ENCODE data around the gene BFSP1. TPM values are rescaled to one million over a fixed set of nuclear protein-coding genes. Genes with fewer than 3 reads are reported as not detected.

The BFSP1 gene
- total RNA-seq, 4 donors from 2014 or later, result 1.5 to 5.1 (median 3.1) TPM

GRCh38 chr20:17560344-17561074 lies 29.3 kb upstream of the BFSP1 start:
- no peaks in the 10 kb centered on the region for H3K27me3 ChIP-seq
- H3K36me3 ChIP-seq, result no peaks in the 10 kb centered on the region
- DNase-seq, result no peak
- intact Hi-C loops (cut with DNase I; ENCODE audit: low total_unique reads), result no loop called here
- peak overlapping the region; percentile 92 to 98 for H3K27ac ChIP-seq
- H3K4me1 ChIP-seq, result peaks cover 19 to 29% of the 10 kb centered on the region in 2 donors
- no peaks in the 10 kb centered on the region for H3K9me3 ChIP-seq
- H3K4me3 ChIP-seq, result no peak overlapping the region
- TF ChIP-seq CTCF (IDR thresholded peaks at IDR 0.05) (no peak), POLR2A (IDR thresholded peaks at IDR 0.05) (no peak)

GRCh38 chr20:17559338-17559737 lies 28.2 kb upstream of the BFSP1 start:
- no peaks in the 10 kb centered on the region for H3K27me3 ChIP-seq
- H3K27ac ChIP-seq, result peak overlapping the region; percentile 92 to 98
- no peak overlapping the region for H3K4me3 ChIP-seq
- DNase-seq, result no peak
- no peaks in the 10 kb centered on the region for H3K36me3 ChIP-seq
- H3K4me1 ChIP-seq, result peaks cover 19 to 29% of the 10 kb centered on the region in 2 donors
- intact Hi-C loops (cut with DNase I; ENCODE audit: low total_unique reads), result no loop called here
- no peaks in the 10 kb centered on the region for H3K9me3 ChIP-seq
- TF ChIP-seq POLR2A (IDR thresholded peaks at IDR 0.05), result peak in 1 of 2 donors; percentile 12
- TF ChIP-seq CTCF (IDR thresholded peaks at IDR 0.05), result no peak

DNA sequence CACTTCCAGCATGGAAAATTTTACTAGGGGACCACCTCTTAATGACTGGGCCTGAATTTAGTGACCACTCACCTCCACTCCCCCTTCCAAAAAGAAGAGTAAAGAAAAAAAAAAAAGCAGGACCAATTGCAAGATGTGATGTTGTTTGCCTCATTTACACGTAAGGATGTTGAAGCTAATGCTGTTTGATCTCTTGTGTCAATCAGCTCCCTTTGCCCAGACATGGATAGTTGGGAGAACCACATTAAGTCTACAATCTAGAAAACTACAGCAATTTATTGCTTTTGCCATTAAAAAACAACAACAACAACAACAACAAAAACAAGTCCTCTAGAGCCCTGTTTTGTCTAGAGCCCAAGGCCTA lies 27.7 kb upstream of the BFSP1 start:
- DNase-seq, result no peak
- no peaks in the 10 kb centered on the region for H3K27me3 ChIP-seq
- H3K9me3 ChIP-seq, result no peaks in the 10 kb centered on the region
- H3K27ac ChIP-seq, result peak overlapping the region; percentile 92 to 98
- TF ChIP-seq CTCF (IDR thresholded peaks at IDR 0.05) (no peak), POLR2A (IDR thresholded peaks at IDR 0.05) (no peak)
- no peak overlapping the region for H3K4me3 ChIP-seq
- H3K36me3 ChIP-seq, result no peaks in the 10 kb centered on the region
- H3K4me1 ChIP-seq, result peaks cover 19 to 29% of the 10 kb centered on the region in 2 donors
- intact Hi-C loops (cut with DNase I; ENCODE audit: low total_unique reads), result no loop called here

GRCh38 chr20:17558154-17558940 lies 27.2 kb upstream of the BFSP1 start:
- peak; percentile 67 to 89 for DNase-seq
- Histone ChIP-seq H3K27ac (peak overlapping the region; percentile 92 to 98), H3K9me3 (no peaks in the 10 kb centered on the region), H3K27me3 (no peaks in the 10 kb centered on the region), H3K4me1 (peaks cover 19 to 29% of the 10 kb centered on the region in 2 donors), H3K36me3 (no peaks in the 10 kb centered on the region), H3K4me3 (no peak overlapping the region)
- intact Hi-C loops (cut with DNase I; ENCODE audit: low total_unique reads), result no loop called here
- TF ChIP-seq POLR2A (IDR thresholded peaks at IDR 0.05) (peak; percentile 41 to 44), CTCF (IDR thresholded peaks at IDR 0.05) (peak in 1 of 4 experiments; percentile 19)

DNA sequence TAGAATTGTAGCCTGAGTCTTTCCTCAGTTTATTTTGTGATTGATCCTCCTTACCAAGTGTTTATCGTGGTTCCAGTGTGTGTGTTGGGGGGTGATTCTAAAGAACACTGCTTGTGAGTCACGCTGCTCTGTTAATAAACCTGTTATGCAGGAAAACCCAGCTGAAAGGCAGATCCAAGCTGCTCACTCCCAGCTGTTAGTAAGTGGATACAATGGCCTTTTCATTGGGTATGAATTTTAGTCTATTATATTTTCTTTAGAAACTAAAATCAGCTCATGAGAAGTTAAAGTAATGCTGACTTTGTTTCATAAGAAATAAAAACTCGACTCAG lies 26.5 kb upstream of the BFSP1 start:
- no peak for TF ChIP-seq POLR2A (IDR thresholded peaks at IDR 0.05)
- DNase-seq, result peak in 1 of 2 donors; percentile 59
- Histone ChIP-seq H3K9me3 (no peaks in the 10 kb centered on the region), H3K27ac (peak overlapping the region; percentile 92 to 98), H3K36me3 (no peaks in the 10 kb centered on the region), H3K27me3 (no peaks in the 10 kb centered on the region), H3K4me1 (peaks cover 19 to 29% of the 10 kb centered on the region in 2 donors), H3K4me3 (no peak overlapping the region)
- intact Hi-C loops (cut with DNase I; ENCODE audit: low total_unique reads), result no loop called here
